Stimulated activated CD8-positive, alpha-beta memory T cell treated with anti-CD3 and anti-CD28 coated beads, Interleukin-7, amount 100 ng/mL, for 48 hours (primary cell): ENCODE measurements around the gene PRKN.
"Not testable (repeated sequence)": the region's sequence is repeated elsewhere in the genome, so short reads cannot be mapped to it uniquely, and the experiment has no call there.

Experiments used
- DNase-seq, 2 donors: peaks; one replicate each; pipeline ENCODE4 v3.0.0-alpha.2; 2020; ENCODE audit warnings: low read depth in 1 of 2; ENCODE audit errors: extremely low read depth in 1 of 2

The PRKN gene

GRCh38 chr6:162467679-162468078 is 259.9 kb downstream of the PRKN start:
- no peak for DNase-seq

GRCh38 chr6:162463576-162463975 is 264.0 kb downstream of the PRKN start:
- no peak for DNase-seq

GRCh38 chr6:162459985-162460384 is 267.6 kb downstream of the PRKN start:
- no peak for DNase-seq

GRCh38 chr6:162450358-162450757 is 277.2 kb downstream of the PRKN start:
- no peak for DNase-seq

- no peak for DNase-seq
Measured at GRCh38 chr6:162448294-162448693, 279.3 kb downstream of the PRKN start.

- DNase-seq: no peak
Measured at GRCh38 chr6:162443101-162443500, 284.5 kb downstream of the PRKN start.

- DNase-seq: no peak
Measured at GRCh38 chr6:162442687-162443086, 284.9 kb downstream of the PRKN start.

GRCh38 chr6:162441991-162442390 is 285.6 kb downstream of the PRKN start:
- no peak for DNase-seq

GRCh38 chr6:162438980-162439379 is 288.6 kb downstream of the PRKN start:
- DNase-seq: no peak

GRCh38 chr6:162435071-162435470 is 292.5 kb downstream of the PRKN start:
- no peak for DNase-seq

- no peak for DNase-seq
Measured at GRCh38 chr6:162421004-162421403, 306.6 kb downstream of the PRKN start.

- no peak for DNase-seq
Measured at GRCh38 chr6:162416831-162417537, 310.6 kb downstream of the PRKN start.

GRCh38 chr6:162416307-162416706 is 311.3 kb downstream of the PRKN start:
- no peak for DNase-seq

- no peak for DNase-seq
Measured at GRCh38 chr6:162409741-162410691, 317.6 kb downstream of the PRKN start.

- no peak for DNase-seq
Measured at GRCh38 chr6:162408826-162409535, 318.6 kb downstream of the PRKN start.

- DNase-seq: no peak
Measured at GRCh38 chr6:162404951-162405350, 322.6 kb downstream of the PRKN start.

- DNase-seq: no peak
Measured at GRCh38 chr6:162403031-162403430, 324.5 kb downstream of the PRKN start.

- DNase-seq: no peak
Measured at GRCh38 chr6:162395181-162395580, 332.4 kb downstream of the PRKN start.

- DNase-seq: not testable (repeated sequence)
Measured at GRCh38 chr6:162390961-162391811, 336.4 kb downstream of the PRKN start.

GRCh38 chr6:162389343-162390085 is 338.1 kb downstream of the PRKN start:
- DNase-seq: no peak
